DMS 273 (cell line): Measurements from ENCODE around the gene SULT1C3.

Experiments
- DNase-seq: peaks from one replicate; lab custom pipeline; 2025; ENCODE audit not compliant: unreplicated experiment; lab: John Stamatoyannopoulos, UW

Gene SULT1C3

GRCh38 chr2:108301558-108301957, 61.8 kb downstream of the SULT1C3 start:
- no peak for DNase-seq

GRCh38 chr2:108304975-108305374, 65.2 kb downstream of the SULT1C3 start:
- no peak for DNase-seq

GRCh38 chr2:108305901-108306300, 66.1 kb downstream of the SULT1C3 start:
- no peak for DNase-seq

- no peak for DNase-seq
Observed at GRCh38 chr2:108309903-108310302, 70.1 kb downstream of the SULT1C3 start.
